H4 (cell line): ENCODE measurements around the gene SP5. TPM values are rescaled to one million over a fixed set of nuclear protein-coding genes. Genes with fewer than 3 reads are reported as not detected.
"Not testable (repeated sequence)": the region's sequence is repeated elsewhere in the genome, so short reads cannot be mapped to it uniquely, and the experiment has no call there.

ENCODE experiments used
- DNase-seq: peaks from one replicate; pipeline ENCODE4 v3.0.0-alpha.2; 2015; ENCODE audit warnings: low spot score
- total RNA-seq: library from RNA; depleted of rRNA; stranded (reverse); fragments of >200 nt; shearing (Covaris generic); gene quantifications from 2 replicates; pipeline ENCODE4 v1.2.3, GENCODE V29; 2014

Gene SP5
- total RNA-seq, 1 experiment from 2014 or later, result not detected

DNA sequence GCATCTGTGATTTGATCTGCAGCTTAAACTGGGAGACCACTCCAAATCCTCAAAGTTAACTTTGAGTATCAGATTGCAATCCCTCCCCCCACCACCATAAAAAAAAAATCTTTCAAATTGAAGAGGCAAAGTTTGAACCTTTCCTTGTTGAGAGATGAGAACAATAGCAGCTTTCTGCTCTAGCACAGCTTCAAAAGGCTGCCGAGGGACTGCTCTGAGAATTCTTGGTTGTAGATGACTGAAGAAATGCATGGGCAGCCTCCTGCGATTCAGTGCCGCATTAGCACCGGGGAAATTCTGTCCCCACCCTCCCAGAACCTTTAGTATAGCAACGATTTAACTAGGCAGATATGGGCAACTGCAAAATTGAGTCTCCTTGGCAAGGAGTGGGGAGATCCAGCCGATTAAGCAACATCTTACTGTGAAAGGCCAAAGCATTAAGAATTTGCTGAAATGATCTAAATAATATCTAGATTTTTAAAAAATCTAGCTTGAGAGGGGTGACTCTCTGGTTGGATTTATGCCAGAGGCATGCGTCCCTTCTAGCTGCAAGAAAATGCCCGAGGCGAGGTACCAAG lies 3.9 kb upstream of the SP5 start:
- DNase-seq, result no peak

DNA sequence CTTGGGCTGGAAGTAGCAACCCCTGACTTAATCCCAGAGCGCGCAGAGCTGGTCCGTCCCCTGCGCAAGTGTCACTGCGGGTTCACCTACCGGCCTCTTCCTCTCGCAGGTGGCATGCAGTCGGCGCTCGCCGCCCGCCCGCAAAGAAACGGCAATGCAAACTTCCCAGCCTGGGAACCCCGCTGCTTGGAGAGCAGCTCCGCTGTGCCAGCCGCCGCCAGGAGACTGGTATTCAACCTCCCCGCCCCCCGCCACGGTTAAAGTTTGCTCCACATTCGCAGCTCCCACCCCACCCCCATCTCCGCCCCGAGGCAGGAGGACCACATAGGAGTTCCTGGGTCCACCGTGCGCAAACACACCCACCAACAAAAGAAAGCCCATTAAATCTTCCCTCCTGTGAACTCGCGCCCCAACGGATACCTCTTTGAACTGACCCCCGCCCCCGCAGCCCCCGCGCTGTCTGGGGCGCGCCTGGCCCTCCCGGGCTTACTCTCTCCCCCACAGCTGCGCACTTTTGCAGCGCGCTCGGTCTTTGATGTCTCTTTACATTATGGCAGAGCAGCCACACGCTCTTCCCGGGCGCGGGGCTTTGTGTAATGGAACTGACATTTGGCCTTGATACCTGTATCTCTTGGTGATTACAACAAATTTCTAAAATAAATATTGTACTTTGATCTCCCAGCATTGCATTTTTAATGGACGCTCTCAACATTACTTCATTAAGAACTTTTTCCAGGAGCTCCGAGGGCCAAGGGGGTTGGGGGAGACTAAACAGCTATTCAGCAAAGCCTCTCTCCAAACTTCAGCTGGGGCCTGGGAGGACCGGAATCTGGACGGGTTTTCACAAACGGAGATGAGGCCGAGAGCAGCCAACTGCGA lies 3.1 kb upstream of the SP5 start:
- no peak for DNase-seq

DNA sequence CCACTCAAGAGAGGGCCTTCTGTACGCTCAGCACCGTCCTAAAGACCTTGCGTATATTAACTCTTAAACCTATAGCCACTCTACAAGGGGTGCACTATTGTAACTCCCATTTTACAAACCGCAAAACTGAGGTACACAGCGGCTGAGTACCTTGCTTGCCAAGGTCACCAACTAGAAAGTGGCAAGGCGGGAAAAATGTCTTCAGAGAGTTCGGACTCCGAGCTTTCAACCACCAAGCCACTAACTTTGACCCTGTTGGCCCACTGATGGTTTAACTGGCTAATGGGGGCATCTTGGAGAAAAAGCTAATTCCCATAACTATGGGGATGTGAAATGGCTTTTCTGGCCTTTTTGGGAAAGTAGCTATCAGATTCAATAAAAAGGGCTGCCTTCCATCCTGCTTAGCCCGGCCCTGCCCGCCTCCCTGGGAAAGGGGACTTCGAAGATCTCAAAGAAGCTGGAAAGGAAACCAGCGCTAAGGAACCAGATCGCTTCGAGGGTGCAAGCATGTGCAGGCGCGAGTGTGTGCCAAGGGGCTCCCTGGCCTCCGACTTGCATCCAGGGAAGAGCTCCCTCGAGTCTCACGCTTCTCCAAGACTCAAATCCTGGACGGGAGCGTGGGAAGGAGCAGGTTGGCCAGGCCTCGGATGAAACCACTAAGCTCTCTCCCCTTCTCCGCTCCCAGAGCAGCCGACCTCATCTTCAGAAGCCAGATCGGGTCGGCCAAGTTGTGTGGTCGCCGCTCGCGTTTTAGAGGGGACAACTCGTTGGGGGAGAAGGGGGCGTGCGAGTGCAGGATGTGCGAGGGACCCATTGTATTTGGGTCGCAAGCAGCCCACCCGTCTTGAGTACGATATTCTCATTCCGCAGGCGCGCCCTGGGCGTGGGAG lies 2.2 kb upstream of the SP5 start:
- no peak for DNase-seq

DNA sequence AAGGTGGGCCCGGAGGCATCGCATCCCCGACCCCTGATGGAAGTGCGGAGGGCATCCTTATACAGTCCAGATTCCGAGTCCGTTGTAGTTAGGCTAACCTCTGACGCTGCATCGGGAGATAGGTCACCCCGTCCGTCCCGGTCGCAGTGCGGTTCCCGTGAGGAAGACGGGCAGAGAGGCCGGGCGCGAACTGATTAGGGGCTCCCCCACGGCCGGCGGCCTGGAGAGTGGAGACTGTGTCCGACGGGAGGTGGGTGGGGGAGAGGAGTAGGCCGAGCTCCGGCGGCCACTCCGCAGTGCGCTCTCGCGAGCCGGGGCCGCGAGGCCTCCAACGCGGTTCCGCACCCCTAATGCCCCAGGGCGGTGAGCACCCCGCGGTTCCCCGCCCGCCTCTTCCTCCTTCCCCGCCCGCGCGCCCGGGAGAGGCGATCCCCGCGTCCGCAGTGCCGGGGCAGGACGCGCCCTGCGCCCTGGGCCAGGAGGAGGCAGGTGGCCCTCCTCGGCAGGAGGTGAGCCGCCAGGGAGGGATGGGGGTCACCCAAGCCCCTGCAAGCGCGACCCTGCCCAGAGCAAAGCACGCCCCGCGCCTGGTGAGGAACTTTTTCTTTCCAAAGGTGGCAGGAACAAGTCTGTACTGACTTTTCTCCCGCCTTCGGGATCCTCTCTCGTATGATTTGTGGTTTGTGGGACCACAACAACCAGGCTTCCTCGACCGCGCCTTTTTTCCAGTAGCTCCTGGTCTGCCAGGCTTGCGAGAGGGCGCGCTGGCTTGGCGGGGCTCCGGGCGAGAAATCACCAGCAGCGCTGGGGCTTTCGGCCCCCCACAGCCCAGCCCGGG lies 1.4 kb upstream of the SP5 start:
- DNase-seq, result no peak

DNA sequence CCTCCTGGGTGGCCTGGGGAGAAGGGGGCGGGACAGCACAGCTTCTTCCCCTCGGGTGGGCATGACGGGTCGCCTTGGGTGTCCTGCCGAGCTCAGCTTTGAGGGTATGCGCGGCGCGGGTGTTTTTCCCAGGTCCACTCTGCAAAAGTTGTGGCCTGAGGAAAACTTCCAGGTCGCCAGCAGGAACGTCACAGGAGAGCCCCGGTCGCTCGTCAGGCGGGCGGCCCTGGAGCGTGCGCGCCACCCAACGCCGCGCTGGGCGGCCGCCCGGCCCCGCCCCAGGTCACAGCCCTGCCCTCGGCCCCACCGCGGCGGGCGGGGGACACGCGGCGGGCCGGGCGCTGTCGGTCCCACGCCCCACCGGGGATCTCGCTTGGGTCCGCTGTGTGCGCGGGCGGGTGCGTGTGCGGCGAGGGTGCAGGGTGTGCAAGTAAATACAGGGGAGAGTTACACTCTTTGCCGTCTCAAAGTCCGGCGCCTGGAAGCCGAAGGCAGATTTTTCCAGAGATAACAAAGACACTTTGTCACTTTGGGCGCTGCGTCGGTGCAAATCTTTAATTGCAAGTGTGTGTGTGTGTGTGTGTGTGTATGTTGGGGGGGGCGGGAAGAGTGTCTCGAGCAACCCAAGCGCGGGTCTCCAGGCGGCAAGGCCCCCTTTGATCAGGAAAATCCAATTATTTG lies 616 bp upstream of the SP5 start:
- DNase-seq, result no peak

DNA sequence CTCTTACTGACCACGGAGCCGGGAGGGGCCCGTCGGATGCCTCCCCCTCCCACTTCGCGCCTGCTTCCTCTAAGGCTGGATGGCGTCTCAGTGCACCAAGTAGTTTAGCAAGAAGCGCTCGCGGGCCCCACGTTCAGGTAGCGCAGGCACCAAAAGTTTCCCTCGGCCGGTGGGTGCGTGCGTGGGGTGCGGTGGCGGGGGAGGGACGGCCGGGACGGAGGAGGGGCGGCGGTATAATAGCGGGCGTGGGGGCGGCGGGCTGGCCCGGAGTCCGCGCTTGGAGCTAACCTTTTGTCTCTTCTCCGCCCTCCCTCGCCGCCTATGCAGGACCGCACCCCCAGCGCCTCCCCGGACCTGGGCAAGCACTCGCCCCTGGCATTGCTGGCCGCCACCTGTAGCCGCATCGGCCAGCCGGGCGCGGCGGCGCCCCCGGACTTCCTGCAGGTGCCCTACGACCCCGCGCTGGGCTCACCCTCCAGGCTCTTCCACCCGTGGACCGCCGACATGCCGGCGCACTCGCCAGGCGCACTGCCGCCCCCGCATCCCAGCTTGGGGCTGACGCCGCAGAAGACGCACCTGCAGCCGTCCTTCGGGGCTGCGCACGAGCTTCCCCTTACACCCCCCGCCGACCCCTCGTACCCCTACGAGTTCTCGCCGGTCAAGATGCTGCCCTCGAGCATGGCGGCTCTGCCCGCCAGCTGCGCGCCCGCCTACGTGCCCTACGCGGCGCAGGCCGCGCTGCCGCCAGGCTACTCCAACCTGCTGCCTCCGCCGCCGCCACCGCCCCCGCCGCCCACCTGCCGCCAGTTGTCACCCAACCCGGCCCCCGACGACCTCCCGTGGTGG lies 1.0 kb downstream of the SP5 start:
- DNase-seq, result no peak

DNA sequence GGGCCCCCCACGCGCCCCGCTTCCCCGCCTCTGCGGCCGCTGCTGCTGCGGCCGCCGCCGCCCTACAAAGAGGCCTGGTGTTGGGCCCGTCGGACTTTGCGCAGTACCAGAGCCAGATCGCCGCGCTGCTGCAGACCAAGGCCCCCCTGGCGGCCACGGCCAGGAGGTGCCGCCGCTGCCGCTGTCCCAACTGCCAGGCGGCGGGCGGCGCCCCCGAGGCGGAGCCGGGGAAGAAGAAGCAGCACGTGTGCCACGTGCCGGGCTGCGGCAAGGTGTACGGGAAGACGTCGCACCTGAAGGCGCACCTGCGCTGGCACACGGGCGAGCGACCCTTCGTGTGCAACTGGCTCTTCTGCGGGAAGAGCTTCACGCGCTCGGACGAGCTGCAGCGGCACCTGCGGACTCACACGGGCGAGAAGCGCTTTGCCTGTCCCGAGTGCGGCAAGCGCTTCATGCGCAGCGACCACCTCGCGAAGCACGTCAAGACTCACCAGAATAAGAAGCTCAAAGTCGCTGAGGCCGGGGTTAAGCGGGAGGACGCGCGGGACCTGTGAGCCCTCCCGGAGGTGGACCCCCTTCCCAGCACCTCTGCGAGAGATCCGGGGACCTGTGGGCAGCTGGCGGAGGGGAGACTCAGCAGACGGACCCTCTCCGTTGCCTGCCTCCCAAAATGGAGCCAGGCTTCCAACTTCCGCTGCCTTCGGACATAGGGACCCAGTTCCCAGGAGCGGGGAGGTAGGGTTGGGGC lies 1.9 kb downstream of the SP5 start:
- no peak for DNase-seq

DNA sequence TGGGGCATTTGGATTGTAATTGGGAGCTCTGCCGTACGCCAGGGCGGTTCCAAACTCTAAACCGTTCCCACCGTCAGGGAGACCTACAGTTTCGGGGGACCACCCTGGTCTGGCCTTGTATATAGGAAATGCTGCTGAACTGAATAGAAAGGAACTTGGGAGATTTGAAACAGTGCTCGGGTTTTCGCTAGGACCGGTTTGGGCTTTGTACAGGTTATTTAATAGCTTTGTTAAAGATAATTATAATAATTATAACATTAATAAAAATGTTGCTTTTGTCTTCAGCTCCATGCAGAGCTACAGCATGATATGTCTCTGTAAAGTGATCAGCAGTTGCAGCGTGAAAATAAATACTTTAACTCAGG lies 2.4 kb downstream of the SP5 start:
- DNase-seq, result no peak

DNA sequence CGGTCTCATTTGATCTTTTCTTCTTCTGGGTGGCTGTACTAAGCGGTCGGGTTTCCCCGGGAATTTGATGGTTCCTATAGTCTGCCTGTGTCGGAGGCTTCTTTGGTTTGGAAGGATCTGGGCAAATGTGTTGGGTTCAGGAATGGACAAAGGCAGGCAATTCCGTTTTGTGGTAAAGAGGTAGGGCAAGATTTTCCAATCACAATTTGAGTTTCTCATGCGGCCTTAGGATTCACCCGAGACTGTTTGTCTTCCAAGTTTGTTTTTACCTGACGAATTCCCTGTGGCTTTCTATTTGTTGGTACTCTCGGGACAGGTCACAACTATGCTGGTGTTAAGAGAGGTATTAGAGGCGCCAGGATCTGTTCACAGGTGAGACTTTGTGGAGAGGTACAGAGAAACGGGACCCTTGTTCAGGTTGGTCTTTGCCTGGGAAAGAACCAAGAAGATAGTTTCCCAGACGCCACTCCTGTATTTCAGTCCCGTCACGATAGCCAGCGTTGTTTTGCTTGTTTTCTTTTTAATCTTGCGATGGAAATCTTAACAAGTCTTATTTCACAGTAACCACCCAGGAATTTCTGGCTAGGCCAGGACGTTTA lies 3.0 kb downstream of the SP5 start:
- no peak for DNase-seq

DNA sequence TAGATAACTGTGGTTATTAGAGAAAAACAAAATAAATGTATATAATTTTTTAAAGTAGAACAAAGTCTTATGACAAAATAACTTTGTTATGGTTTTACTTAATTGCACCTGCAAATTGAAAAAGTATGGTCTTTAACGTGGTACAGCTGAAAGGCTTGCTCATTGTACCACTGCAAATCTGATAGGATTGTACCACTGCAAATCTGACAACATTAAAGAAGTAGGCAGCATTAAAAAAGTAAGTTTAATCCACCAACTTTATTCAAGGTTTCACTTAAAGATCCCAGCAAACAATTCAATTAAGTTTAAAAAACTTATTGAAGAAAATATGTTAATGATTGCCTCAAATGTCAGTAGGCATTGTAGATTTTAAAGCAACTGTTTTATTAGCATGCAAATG lies 4.7 kb downstream of the SP5 start:
- no peak for DNase-seq

DNA sequence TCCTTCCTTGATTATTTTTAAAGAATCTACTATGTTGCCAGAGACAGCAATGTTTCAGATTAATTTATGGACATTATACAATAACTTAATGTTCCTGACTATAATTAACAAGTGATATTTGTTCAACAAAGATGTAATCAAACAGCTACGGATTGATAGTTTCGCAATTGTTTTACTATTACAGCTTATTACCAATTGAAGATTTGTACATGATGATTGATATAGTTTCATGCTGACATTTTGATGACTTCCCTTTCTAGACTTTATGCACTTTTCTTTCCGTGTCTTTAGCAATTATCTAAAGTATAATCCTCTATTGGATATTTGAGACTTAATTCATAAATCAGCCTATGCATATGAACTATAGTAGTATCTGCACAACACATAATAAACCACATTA lies 6.5 kb downstream of the SP5 start:
- DNase-seq, result no peak

DNA sequence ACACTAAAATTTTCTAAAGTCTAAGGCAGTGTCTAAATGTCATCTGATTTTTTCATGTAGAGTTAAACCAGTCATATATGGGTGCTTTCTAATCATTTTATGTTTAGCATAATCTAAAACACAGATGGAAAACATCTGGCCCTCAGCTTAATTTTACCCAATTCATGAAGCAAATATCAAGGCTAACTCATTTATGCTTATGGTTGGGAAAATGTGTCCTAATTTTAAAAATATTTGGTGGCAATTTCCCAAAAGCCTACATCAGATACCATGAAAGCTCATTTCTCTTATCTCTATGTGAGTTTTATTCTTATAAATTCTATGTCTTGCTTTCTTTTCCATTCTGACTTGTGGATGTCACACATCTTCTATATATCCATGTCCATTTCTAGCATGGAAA lies 7.2 kb downstream of the SP5 start:
- no peak for DNase-seq

DNA sequence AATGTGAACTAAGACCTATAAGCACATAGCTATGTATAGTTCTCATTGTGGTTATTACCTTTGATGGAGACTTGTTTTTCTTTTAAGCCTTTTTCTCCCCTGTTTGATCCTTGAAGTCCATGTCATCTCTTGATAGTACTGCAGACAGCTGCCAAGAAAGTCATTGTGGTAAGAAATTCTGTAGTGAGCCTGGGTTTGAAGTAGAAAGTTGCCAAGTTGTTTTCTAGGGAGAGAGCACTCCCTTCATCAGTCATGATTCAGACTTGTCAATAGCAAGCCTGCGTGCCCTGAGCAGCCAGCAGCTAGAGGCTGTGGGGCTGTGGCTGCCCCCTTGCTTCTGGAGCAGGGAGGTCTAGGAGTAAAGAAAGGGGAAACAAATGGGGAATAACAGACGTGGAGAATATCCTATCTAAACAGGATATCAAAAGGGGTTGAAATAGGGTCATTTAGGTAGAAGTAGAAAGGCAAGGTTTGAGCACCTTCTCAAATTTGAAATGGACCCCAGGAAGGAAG lies 8.4 kb downstream of the SP5 start:
- no peak for DNase-seq

DNA sequence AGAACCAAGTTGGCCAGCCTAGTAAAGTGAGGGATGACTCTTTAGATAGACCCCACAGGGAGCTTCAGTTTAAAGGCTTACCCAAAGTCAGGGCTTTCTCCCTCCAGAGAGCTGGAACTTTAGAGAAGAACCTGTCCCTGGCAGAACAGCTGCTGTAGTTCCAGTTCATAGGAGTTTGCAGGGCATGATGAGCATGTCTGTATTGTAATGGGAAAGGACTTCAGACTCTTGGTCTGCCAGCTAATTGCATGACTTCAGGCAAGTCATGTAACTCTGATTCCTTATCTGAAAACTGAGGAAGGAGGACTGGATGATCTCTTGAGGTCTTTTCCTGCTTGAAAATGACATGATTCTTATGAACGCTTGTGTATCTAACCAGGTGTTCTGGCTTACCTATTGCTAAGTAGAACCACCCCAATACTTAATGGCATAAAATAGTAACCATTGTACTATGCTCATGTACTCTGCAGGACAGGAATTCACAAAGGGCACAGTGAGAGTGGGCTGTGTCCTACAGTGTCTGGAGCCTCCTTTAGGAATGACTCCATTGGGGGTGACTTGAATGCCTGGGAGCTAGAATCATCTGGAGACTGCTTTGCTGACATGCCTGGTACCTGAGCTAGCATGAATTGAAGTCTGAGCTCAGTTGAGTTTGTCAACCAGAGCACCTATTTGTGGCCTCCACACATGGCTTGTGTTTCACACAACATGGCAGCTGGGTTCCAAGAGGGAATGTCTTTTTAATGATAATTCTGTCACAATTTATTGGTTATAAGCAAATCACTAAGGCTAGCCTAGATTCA lies 18.9 kb downstream of the SP5 start:
- DNase-seq, result no peak

DNA sequence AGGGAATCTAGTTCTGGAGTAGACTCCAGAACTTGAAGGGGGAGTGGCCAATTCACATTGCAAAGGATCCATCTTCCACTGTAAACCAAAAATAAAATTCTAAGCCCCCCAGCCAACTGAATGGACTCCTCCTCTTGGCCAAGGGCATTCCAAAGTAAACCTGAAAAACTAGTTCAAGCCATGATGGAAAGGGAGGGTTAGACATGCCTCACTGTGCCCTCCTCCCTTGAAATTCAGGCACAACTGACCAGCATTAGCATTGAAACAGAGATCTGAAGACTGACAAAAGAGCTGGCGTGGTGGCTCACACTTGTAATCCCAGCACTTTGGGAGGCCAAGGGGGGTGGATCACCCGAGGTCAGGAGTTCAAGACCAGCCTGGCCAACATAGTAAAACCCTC lies 19.5 kb downstream of the SP5 start:
- DNase-seq, result not testable (repeated sequence)

DNA sequence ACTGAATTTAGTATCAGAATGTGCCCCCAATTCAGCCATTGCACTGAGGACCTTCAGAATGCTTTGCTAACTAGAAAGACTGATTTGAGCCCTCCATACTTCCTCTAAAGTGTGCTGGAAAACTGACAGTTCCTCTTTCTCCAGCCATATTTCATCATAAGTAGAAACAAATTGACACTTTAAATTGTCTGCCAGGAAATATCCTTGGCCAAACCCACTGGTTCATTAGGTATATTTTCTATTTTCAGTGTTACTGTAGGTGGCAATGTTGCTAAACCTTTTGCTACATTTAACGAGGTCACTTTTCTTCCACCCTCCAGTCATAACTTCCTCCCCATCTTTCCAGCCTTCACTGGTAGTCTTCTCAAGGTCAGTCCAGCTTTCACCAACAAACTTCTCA lies 21.5 kb downstream of the SP5 start:
- DNase-seq, result no peak

DNA sequence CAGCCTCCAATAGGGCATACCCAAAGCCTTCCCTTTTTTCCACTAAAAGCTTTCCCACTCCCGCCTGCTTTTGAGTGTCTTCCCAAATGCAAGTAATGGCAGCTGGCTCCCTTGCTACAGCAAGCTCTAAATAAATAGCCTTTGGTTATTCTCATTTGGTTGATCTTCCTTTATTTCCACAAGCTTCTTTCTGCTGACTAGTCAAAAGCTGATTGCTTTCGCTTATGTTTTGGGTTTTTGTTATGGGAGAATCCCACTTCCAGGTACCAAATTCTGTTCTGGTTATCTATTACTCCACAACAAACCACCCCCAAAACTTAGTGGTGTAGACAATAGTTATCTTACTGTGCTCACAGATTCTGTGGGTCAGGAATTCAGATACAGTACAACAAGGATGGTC lies 22.3 kb downstream of the SP5 start:
- no peak for DNase-seq

DNA sequence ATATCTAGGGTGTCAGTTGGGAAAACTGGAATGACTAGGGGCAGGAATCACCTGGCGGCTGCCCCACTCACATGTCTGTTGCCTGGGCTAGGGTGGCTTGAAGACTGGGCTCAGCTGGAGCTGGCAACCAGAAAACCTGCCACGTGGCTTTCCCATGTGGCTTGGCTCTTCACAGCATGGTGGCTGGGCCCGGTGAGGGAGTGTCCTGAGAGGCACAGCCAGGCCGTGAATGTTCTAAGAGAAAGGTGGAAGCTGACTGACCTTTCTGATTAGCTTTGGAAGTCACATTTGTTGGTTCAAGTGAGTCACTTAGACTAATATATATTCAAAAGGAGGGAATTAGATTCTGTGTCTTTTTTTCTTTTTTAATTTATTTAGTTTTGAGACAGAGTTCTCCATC lies 22.7 kb downstream of the SP5 start:
- no peak for DNase-seq
